Right lobe of liver (tissue), 6 donors: ENCODE measurements around the gene CTNND1. TPM values are rescaled to one million over a fixed set of nuclear protein-coding genes. Genes with fewer than 3 reads are reported as not detected.

Experiments
- ATAC-seq, 4 donors: fragments of 200-7000 bp; cut with Tn5 transposase; one replicate each; pipeline ENCODE4 v1.9.1; 2020; ENCODE audit warnings: mild to moderate bottlenecking in 4 of 4, moderate library complexity in 4 of 4
- DNase-seq, 3 donors: peaks; one replicate each; pipeline ENCODE4 v3.0.0-alpha.2; 2020
- H3K27ac ChIP-seq, 3 donors: fragments of 200-600 bp; one replicate each; pipeline ENCODE4 v1.8.0; 2022
- H3K27me3 ChIP-seq, 2 donors: fragments of 200-600 bp; one replicate each; pipeline ENCODE4 v1.8.0; 2022
- H3K36me3 ChIP-seq, 4 donors: fragments of 200-600 bp; sonication (generic) in 1 of 4; one replicate each; pipeline versions ENCODE4 v1.5.1 to v1.8.0; 2017 to 2022; ENCODE audit warnings: control low read depth in 1 of 4
- H3K4me1 ChIP-seq, 4 donors: fragments of 200-600 bp; sonication (generic) in 1 of 4; one replicate each; pipeline versions ENCODE4 v1.5.1 to v1.8.0; 2017 to 2022; ENCODE audit warnings: control low read depth in 1 of 4
- H3K4me3 ChIP-seq, 3 donors: fragments of 200-600 bp; one replicate each; pipeline ENCODE4 v1.8.0; 2022
- H3K9me3 ChIP-seq, 4 donors: fragments of 200-600 bp; sonication (generic) in 1 of 4; one replicate each; pipeline versions ENCODE4 v1.5.1 to v1.8.0; 2017 to 2022; ENCODE audit warnings: control low read depth in 1 of 4
- POLR2A ChIP-seq: fragments of 450-650 bp; IDR thresholded peaks from one replicate; pipeline ENCODE4 v1.6.1; 2017; ENCODE audit warnings: antibody characterized with exemption, mild to moderate bottlenecking
- WGBS: methylation state at CpG from one replicate; pipeline ENCODE4 v1.1.6; 2018; ENCODE audit warnings: low coverage, low lambda C conversion rate; ENCODE audit not compliant: insufficient coverage; ENCODE audit errors: missing lambda C conversion rate; 5-methylcytosine and 5-hydroxymethylcytosine counted together
- intact Hi-C, 2 donors: fragments of 100-400 bp; cut with DNase I; formaldehyde crosslinking; loops; one replicate each; pipeline versions ENCODE4 v1.11.2 to v1.14.1; 2022
- total RNA-seq, 6 experiments: library from RNA; depleted of rRNA in 2 of 6; stranded (reverse); fragments of >200 nt in 2 of 6; fragmentation: NEBNext Ultra II Directional in 3 of 6; extraction: Animal tissue kit (Norgen Biotek cat#: 25700) in 3 of 6; gene quantifications; one replicate each; pipeline versions ENCODE4 v1.1.0 to v1.2.4, GENCODE V29; 2016 to 2023
- TF ChIP-seq, protein P1 (sequence below), 4 donors: fragments of 200-600 bp in 3 of 4; fragments of 450-650 bp in 1 of 4; IDR thresholded peaks; one replicate each; pipeline versions ENCODE4 v1.5.1 to v1.8.0; 2016 to 2022; ENCODE audit warnings: antibody characterized with exemption in 4 of 4, mild to moderate bottlenecking in 2 of 4
- donor health status: DM: no; HTN: yes; CAD: no.
- donor health status: DM: no; HTN: no; CAD: no.
- donor health status: DM: no; HTN: no; CAD: no.
- donor health status: DM: no; HTN: yes; CAD: no.
- donor health status: DM: no; HTN: yes; CAD: no.

The CTNND1 gene
- total RNA-seq, 6 experiments from 2014 or later: 62.3 to 123 (median 97.8) TPM

DNA sequence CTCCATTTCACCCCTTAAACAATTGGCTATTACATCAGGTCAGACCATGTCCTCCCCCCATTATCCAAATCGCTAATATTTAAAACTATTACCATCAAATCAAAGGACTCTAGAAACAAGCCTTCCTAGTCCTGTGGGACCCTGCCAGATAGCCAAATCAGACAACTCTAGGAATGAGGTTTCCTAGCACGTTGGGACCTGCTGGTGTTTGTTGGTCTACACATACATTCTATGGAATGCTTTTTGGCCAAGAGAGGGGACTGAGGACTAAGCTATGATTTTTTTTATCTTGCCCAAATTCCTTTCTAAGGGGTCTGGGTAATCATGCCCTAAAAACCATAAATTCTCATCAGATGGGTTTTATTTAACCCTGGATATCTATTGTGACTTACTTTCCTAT lies 34.4 kb upstream of the CTNND1 start:
- Histone ChIP-seq H3K36me3 (no peaks in the 10 kb centered on the region), H3K9me3 (no peaks in the 10 kb centered on the region), H3K4me3 (no peak overlapping the region), H3K4me1 (no peaks in the 10 kb centered on the region), H3K27me3 (no peaks in the 10 kb centered on the region), H3K27ac (no peak overlapping the region)
- WGBS: 94% methylated on average over 2 of the region's 2 CpGs
- no peak for ATAC-seq
- TF ChIP-seq, protein P1, sequence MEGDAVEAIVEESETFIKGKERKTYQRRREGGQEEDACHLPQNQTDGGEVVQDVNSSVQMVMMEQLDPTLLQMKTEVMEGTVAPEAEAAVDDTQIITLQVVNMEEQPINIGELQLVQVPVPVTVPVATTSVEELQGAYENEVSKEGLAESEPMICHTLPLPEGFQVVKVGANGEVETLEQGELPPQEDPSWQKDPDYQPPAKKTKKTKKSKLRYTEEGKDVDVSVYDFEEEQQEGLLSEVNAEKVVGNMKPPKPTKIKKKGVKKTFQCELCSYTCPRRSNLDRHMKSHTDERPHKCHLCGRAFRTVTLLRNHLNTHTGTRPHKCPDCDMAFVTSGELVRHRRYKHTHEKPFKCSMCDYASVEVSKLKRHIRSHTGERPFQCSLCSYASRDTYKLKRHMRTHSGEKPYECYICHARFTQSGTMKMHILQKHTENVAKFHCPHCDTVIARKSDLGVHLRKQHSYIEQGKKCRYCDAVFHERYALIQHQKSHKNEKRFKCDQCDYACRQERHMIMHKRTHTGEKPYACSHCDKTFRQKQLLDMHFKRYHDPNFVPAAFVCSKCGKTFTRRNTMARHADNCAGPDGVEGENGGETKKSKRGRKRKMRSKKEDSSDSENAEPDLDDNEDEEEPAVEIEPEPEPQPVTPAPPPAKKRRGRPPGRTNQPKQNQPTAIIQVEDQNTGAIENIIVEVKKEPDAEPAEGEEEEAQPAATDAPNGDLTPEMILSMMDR (IDR thresholded peaks at IDR 0.05): no peak
- intact Hi-C loops: no loop called here
- DNase-seq: no peak

- Histone ChIP-seq H3K4me3 (no peak overlapping the region), H3K27me3 (no peaks in the 10 kb centered on the region), H3K27ac (no peak overlapping the region), H3K4me1 (no peaks in the 10 kb centered on the region), H3K36me3 (no peaks in the 10 kb centered on the region), H3K9me3 (no peaks in the 10 kb centered on the region)
- WGBS: 80% methylated on average over 7 of the region's 7 CpGs
- DNase-seq (no peak), ATAC-seq (no peak)
- TF ChIP-seq, protein P1 (IDR thresholded peaks at IDR 0.05): no peak
- TF ChIP-seq POLR2A: no peak
- intact Hi-C loops: no loop called here
Observed at GRCh38 chr11:57728829-57729228, 32.8 kb upstream of the CTNND1 start.

- TF ChIP-seq POLR2A: no peak
- TF ChIP-seq, protein P1 (IDR thresholded peaks at IDR 0.05): no peak
- ATAC-seq (no peak), DNase-seq (no peak)
- no peaks in the 10 kb centered on the region for H3K27me3 ChIP-seq
- H3K9me3 ChIP-seq: no peaks in the 10 kb centered on the region
- WGBS: 93% methylated on average over 7 of the region's 7 CpGs
- intact Hi-C loops: no loop called here
- H3K27ac ChIP-seq: no peak overlapping the region
- H3K36me3 ChIP-seq: peaks cover 0 to 1% (median 0%) of the 10 kb centered on the region in 4 donors
- no peaks in the 10 kb centered on the region for H3K4me1 ChIP-seq
- H3K4me3 ChIP-seq: no peak overlapping the region
Observed at GRCh38 chr11:57729479-57729878, 32.1 kb upstream of the CTNND1 start.

- H3K4me1 ChIP-seq: no peaks in the 10 kb centered on the region
- no peak for TF ChIP-seq POLR2A
- TF ChIP-seq, protein P1 (IDR thresholded peaks at IDR 0.05): no peak
- no peaks in the 10 kb centered on the region for H3K27me3 ChIP-seq
- 100% methylated on average over 1 of the region's 1 CpG for WGBS
- ATAC-seq: no peak
- no peak overlapping the region for H3K4me3 ChIP-seq
- H3K27ac ChIP-seq: no peak overlapping the region
- intact Hi-C loops: no loop called here
- no peaks in the 10 kb centered on the region for H3K9me3 ChIP-seq
- H3K36me3 ChIP-seq: peaks cover 0 to 5% (median under 1%) of the 10 kb centered on the region in 4 donors
- no peak for DNase-seq
Observed at GRCh38 chr11:57732661-57733060, 28.9 kb upstream of the CTNND1 start.
